ENCODE data around the gene CCDC137.

Gene CCDC137

DNA sequence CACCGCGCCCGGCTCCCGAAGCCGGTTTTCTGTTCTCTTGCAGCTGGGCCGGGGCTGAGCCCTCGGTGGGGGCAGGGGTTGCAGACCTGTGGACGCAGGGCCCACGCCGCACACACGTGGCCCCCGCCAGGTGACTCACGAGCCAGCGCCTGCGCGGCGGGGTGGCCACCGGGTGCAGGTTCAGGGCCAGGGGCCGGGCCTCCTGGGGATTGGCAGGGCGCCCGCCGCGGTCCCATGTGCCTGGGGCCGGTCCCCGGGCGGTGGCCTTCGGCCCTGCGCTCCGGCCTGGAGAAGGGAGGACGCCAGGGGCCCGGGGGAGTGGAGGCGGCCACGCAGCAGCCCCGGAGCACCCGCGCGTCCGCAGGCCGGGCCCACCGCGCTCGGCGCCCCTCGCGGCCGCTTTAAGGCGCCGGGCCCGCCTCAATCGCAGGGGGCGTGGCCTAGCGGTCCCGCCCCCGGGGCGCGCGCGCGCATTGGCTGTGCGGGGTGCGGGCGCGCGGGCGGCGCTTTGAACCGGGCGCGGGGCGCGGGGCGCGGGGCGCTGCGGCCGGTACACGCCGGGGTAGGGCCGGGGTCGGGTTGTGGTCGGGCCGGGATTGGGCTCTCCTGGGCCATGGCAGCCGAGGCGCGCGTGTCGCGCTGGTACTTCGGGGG lies 45.4 kb downstream of the CCDC137 start, which contains the start of gene SLC25A10:
Gene SLC25A10, plus strand, starts transcription at position 471 of the 654 bp plus-strand sequence. Its CDS starts 143 bp downstream, at position 614.
- Histone ChIP-seq H3K4me3 (peak within 1 kb of the TSS; percentile 47 to 89 (median 75)), H3K27ac (peak within 1 kb of the TSS in 19 of 21 experiments; percentile 13 to 87 (median 74))

DNA sequence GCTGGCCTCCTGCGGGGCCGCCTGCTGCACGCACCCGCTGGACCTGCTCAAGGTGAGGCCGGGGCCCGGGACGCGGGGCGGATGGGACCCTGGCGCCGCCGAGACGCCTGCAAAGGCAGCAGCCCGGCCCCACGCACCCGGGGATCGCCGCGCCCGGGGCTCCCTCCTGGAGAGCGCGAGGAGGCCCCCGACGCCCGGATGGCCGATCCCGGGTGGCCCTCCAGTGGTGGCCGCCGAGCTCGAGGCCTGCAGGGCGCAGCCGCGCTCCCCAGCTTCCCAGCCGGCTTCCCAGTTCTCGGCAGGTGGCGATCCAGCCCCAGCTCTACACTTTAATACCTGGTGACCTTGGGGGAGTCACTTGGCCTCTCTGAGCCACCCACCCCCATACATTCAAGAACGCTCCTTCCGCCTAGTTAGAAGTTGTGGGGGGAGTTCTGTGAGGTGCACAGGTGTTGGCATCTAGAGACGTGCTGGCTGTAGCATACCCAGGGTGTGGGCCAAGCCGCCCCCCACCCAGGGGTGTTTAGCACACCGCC lies 46.0 kb downstream of the CCDC137 start:
- peak overlapping the region in 17 of 21 experiments; percentile 13 to 87 (median 61) for H3K27ac ChIP-seq
- peak overlapping the region; percentile 47 to 89 (median 75) for H3K4me3 ChIP-seq

DNA sequence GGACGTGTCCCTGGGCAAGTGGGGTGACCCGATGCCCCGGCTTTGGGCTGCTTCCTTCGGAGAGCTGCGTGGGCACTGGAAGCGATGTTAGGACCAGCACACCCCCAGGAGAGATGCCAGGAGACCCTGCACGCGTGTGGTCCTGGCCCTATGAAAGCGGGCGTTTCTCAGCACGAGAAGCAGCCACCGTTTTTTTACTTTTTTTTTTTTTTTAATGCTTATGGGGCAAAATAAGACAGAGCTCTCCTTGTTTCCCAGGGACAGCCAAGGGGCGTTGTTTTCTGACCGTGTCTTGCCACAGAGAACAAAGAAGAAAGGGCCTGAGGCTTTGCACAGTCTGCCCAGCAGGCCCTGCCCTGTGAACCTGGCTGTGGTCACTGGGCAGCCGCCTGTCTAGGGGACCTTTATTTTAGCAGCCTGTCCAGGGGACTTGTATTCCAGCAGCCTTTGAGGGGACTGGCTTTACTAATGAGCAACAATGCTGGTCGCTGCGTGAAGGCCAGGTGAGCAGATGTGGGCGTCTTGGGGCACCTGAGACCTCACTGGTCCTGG lies 46.5 kb downstream of the CCDC137 start:
- Histone ChIP-seq H3K4me3 (peak overlapping the region; percentile 47 to 89 (median 75)), H3K27ac (peak overlapping the region in 14 of 21 experiments; percentile 13 to 87 (median 64))

GRCh38 chr17:81713556-81714411 lies 47.2 kb downstream of the CCDC137 start:
- Histone ChIP-seq H3K4me3 (peak overlapping the region in 6 of 7 experiments; percentile 2 to 84 (median 72)), H3K27ac (peak overlapping the region in 5 of 21 experiments; percentile 18 to 87 (median 81))

- H3K27ac ChIP-seq: no peak overlapping the region
- H3K4me3 ChIP-seq: no peak overlapping the region
Measured at GRCh38 chr17:81714412-81715106, 48.0 kb downstream of the CCDC137 start.

DNA sequence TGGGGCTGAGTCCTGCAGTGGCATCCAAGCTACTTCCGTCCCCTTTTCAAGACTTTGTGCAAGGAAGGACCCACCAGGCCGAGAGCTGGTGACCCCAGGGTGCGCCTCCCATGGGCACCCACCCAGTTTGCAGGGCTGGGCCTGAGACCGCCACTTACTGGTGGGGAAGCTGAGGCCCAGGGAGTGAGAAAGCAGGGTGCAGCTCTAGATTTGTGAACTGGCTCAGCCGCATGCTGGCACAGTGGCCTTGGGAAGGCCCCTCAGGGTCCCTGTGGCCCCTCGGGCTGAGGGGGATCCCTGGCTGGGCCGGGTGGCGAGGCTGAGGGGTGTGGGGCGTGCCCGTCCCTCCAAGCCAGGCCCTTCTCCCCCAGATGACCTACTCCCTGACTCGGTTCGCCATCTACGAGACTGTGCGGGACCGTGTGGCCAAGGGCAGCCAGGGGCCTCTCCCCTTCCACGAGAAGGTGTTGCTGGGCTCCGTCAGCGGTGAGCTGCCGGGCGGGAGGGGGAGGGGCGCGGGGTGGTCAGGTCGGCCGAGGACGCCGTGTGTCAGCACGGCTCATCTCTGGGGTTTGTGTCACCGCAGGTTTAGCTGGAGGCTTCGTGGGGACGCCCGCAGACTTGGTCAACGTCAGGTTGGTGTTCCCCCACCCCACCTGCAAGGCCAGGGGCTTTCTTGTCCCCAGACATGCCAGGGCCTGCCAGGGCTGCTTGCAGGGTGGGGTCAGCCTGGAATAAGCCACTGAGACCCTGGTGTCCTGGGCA lies 48.8 kb downstream of the CCDC137 start:
- no peak overlapping the region for H3K27ac ChIP-seq
- no peak overlapping the region for H3K4me3 ChIP-seq

- H3K27ac ChIP-seq: no peak overlapping the region
- H3K4me3 ChIP-seq: no peak overlapping the region
Measured at GRCh38 chr17:81715872-81716673, 49.5 kb downstream of the CCDC137 start.

- Histone ChIP-seq H3K27ac (no peak overlapping the region), H3K4me3 (no peak overlapping the region)
Measured at GRCh38 chr17:81716674-81716996, 50.1 kb downstream of the CCDC137 start.

DNA sequence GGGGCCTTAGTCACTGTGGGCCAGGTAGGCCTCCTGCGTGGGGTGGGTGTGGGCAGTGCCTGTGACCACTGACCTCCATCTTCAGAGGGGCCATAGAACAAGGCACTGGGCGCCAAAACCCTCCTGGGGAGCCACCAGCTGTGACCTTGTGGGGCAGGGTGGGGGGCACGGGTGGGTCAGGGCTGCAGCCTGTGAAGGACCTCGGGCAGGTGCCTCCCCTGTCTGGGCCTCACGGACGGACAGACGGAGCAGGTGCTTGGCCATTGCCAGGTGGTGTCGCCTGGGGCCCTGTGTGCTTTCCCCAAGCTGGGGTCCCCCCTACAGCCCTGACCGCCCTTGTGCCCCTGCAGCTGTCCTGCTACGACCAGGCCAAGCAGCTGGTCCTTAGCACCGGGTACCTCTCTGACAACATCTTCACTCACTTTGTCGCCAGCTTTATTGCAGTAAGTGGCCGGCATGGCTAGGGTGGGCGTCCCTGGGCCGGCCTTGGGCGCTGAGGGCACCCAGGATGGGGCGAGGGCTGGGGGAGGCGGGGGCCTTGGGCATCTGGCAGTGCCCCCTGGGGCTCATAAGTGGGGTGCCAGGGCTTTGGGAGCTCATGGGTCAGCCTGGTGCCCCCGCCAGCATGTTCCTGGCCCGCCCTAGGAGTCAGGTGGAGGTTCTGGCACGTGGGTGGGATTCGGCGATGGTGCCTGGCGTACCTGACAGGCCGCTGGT lies 50.7 kb downstream of the CCDC137 start:
- H3K4me3 ChIP-seq: no peak overlapping the region
- no peak overlapping the region for H3K27ac ChIP-seq

GRCh38 chr17:81717766-81718089 lies 51.2 kb downstream of the CCDC137 start:
- no peak overlapping the region for H3K27ac ChIP-seq
- H3K4me3 ChIP-seq: no peak overlapping the region

DNA sequence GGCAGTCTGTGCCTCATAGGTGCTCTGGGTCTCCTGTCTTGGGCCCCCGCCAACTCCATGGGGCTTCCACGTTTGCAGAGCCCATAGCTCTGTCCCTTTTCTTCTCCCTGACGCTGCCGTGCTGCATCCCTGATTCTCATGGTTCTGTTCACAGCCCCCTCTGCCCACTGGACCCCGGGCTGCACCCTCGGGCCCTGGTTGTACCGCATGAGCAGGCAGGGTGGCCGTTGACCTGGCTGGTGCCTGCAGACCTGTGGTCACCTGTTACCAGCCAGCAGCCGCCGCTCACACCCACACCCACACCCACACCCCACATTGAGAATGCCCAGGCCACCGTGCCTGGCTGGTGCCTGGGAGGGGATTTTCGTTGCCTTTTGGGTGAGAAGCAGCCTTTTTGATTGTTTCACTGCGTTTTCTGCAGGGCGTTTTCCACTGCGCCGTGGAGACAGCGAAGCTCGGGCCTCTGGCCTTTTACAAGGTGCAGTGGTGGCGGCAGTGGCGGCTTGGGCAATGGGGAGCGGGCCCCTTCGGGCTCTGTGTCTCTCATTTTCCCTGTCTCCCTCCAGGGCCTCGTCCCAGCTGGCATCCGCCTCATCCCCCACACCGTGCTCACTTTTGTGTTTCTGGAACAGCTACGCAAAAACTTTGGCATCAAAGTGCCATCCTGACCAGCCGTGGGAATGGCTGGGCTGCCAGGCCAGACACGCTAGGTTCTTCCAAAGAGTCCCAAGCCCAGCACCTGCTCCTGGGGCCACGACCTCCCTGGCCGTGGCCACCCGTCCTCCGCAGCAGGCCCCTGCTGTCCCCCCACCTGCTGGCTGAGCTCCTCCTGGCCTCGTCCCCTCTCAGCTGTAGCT lies 53.1 kb downstream of the CCDC137 start:
- H3K27ac ChIP-seq: no peak overlapping the region
- H3K4me3 ChIP-seq: no peak overlapping the region

- H3K27ac ChIP-seq: peak overlapping the region in 1 of 21 experiments; percentile 24
Measured at GRCh38 chr17:81720267-81721071, 53.9 kb downstream of the CCDC137 start.

DNA sequence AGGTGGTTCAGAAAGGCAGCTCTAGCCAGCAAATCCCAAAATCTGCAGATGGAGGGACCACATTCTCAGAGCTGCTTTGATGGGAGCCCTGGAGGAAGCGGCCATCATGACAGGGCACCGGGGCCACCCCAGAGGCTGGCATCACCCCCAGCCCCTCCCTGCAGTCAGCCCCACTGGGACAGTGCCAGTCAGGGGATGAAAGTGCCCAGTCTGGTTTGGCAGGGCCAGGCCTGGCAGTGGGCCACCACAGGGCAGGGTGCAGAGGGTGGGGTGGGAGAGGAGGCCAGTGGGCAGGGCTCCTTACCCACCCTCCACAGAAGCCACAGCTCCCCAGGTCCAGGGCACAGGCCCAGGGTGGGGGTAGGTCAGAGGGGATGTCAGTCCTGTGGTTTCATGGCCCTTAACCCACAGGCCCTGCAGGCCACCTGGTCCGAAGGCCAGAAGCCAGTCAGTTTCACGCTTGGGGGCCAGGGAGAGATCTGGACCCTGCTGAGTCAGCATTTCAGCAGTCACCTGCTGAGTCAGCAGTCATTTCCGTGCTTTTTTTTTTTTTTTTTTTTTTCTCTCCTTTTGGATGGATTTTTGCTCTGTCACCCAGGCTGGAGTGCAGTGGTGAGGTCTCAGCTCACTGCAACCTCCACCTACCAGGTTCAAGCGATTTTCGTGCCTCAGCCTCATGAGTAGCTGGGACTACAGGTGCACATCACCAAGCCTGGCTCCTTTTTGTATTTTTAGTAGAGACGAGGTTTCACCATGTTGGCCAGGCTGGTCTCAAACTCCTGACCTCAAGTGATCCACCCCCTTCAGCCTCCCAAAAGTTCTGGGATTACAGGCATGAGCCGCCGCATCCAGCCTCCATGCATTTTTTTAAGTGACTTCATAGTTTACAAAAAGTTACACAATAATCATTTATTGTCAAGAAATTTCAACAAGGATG lies 55.9 kb downstream of the CCDC137 start:
- peak overlapping the region in 16 of 21 experiments; percentile 5 to 68 (median 50) for H3K27ac ChIP-seq
- H3K4me3 ChIP-seq: no peak overlapping the region

More at GRCh38 chr17:81720267-81721071, 53.9 kb downstream of the CCDC137 start:
- no peak overlapping the region for H3K4me3 ChIP-seq

Measured in skin epidermis (tissue), 12 donors.